Measurements from ENCODE around the gene KAZN.

The KAZN gene

DNA sequence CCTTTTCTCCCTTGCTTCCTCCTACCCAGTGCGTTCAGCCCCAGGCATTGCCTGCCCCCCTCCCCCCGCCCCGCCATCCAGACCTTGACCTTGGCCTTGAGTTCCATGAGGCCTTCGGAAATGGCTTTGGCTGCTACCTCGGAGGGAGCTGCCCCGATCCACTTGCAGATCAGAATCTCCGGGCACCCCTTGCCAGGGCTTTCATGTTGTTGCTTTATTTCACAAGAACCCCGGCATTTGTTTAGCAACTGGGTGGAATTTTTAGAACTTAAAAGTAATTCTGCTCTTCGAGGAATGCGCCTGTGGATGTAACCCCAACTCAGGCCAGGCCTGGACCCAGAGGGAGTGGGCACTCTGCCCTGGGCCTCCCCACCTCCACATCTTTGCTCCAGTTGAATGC, 401.0 kb downstream of the KAZN start:
- no peak overlapping the region for H3K27ac ChIP-seq (ENCODE audit: low read depth, low read length)
- no peaks in the 10 kb centered on the region for H3K36me3 ChIP-seq (ENCODE audit: control insufficient read depth in 1 of 2, insufficient read depth in 2 of 2, low read length in 2 of 2)

DNA sequence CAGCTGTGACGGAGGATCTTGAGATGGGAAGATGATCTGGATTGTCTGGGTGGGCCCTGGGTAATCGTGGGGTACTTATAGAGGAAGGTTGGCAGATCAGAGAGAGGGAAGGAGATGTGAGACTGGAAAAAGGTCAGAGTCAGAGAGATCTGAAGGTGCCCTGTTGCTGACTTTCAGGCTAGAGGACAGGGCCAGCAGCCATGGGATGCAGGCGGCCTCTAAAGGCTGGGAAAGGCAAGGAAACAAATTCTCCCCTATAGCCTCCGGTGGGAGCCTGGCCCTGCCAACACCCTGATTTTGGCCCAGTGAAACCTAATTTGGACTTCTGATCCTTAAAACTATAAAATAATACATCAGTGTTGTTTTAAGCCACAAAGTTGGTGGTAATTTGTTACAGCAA, 401.5 kb downstream of the KAZN start:
- no peaks in the 10 kb centered on the region for H3K4me1 ChIP-seq (ENCODE audit: control insufficient read depth in 1 of 2, insufficient read depth in 2 of 2, low read length in 2 of 2)
- H3K27ac ChIP-seq (ENCODE audit: low read depth, low read length) = no peak overlapping the region
- no peaks in the 10 kb centered on the region for H3K9me3 ChIP-seq (ENCODE audit: control insufficient read depth in 1 of 2, low read length in 2 of 2)
- H3K36me3 ChIP-seq (ENCODE audit: control insufficient read depth in 1 of 2, insufficient read depth in 2 of 2, low read length in 2 of 2) = no peaks in the 10 kb centered on the region
- no peak overlapping the region for H3K9ac ChIP-seq (ENCODE audit: low read depth in 1 of 2, low read length in 2 of 2)
- no peaks in the 10 kb centered on the region for H3K27me3 ChIP-seq (ENCODE audit: control insufficient read depth in 1 of 2, insufficient read depth in 2 of 2, low read length in 2 of 2)
- no peak overlapping the region for H3K4me3 ChIP-seq (ENCODE audit: low read depth in 1 of 2, low read length in 2 of 2)

More for the DNA sequence above, 401.0 kb downstream of the KAZN start:
- Histone ChIP-seq H3K9ac (ENCODE audit: low read depth in 1 of 2, low read length in 2 of 2) (no peak overlapping the region), H3K4me3 (ENCODE audit: low read depth in 1 of 2, low read length in 2 of 2) (no peak overlapping the region), H3K9me3 (ENCODE audit: control insufficient read depth in 1 of 2, low read length in 2 of 2) (no peaks in the 10 kb centered on the region), H3K27me3 (ENCODE audit: control insufficient read depth in 1 of 2, insufficient read depth in 2 of 2, low read length in 2 of 2) (no peaks in the 10 kb centered on the region), H3K4me1 (ENCODE audit: control insufficient read depth in 1 of 2, insufficient read depth in 2 of 2, low read length in 2 of 2) (no peaks in the 10 kb centered on the region)

GRCh38 chr1:15000671-15001070, 402.2 kb downstream of the KAZN start:
- Histone ChIP-seq H3K4me1 (ENCODE audit: control insufficient read depth in 1 of 2, insufficient read depth in 2 of 2, low read length in 2 of 2) (no peaks in the 10 kb centered on the region), H3K4me3 (ENCODE audit: low read depth in 1 of 2, low read length in 2 of 2) (no peak overlapping the region), H3K9me3 (ENCODE audit: control insufficient read depth in 1 of 2, low read length in 2 of 2) (no peaks in the 10 kb centered on the region), H3K36me3 (ENCODE audit: control insufficient read depth in 1 of 2, insufficient read depth in 2 of 2, low read length in 2 of 2) (no peaks in the 10 kb centered on the region), H3K9ac (ENCODE audit: low read depth in 1 of 2, low read length in 2 of 2) (no peak overlapping the region), H3K27me3 (ENCODE audit: control insufficient read depth in 1 of 2, insufficient read depth in 2 of 2, low read length in 2 of 2) (no peaks in the 10 kb centered on the region), H3K27ac (ENCODE audit: low read depth, low read length) (no peak overlapping the region)

- H3K9ac ChIP-seq (ENCODE audit: low read depth in 1 of 2, low read length in 2 of 2) = no peak overlapping the region
- H3K36me3 ChIP-seq (ENCODE audit: control insufficient read depth in 1 of 2, insufficient read depth in 2 of 2, low read length in 2 of 2) = no peaks in the 10 kb centered on the region
- H3K4me1 ChIP-seq (ENCODE audit: control insufficient read depth in 1 of 2, insufficient read depth in 2 of 2, low read length in 2 of 2) = no peaks in the 10 kb centered on the region
- no peaks in the 10 kb centered on the region for H3K27me3 ChIP-seq (ENCODE audit: control insufficient read depth in 1 of 2, insufficient read depth in 2 of 2, low read length in 2 of 2)
- H3K4me3 ChIP-seq (ENCODE audit: low read depth in 1 of 2, low read length in 2 of 2) = no peak overlapping the region
- H3K9me3 ChIP-seq (ENCODE audit: control insufficient read depth in 1 of 2, low read length in 2 of 2) = no peaks in the 10 kb centered on the region
- no peak overlapping the region for H3K27ac ChIP-seq (ENCODE audit: low read depth, low read length)
Measured at GRCh38 chr1:15001317-15001915, 402.9 kb downstream of the KAZN start.

DNA sequence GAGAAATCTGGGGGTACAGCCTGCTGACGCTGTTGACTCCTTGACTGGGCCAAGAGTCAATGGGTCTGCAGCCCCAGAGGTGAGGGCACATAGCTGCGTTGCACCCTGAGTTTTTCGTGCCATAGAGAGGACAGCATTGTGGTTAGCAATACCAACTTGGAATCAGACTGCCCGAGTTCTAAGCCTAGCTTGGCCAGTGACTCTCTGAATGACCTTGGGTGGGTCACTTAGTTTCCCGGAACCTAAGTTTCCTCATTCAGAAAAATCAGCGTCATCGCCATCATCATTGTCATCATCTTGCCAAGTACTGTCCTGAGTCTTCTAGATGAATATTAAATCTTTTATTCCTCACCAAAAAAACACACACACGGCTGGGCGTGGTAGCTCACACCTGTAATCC, 403.8 kb downstream of the KAZN start:
- H3K4me3 ChIP-seq (ENCODE audit: low read depth in 1 of 2, low read length in 2 of 2) = no peak overlapping the region
- no peak overlapping the region for H3K9ac ChIP-seq (ENCODE audit: low read depth in 1 of 2, low read length in 2 of 2)

GRCh38 chr1:15004396-15004795, 405.9 kb downstream of the KAZN start:
- Histone ChIP-seq H3K27me3 (ENCODE audit: control insufficient read depth in 1 of 2, insufficient read depth in 2 of 2, low read length in 2 of 2) (no peaks in the 10 kb centered on the region), H3K27ac (ENCODE audit: low read depth, low read length) (no peak overlapping the region), H3K4me3 (ENCODE audit: low read depth in 1 of 2, low read length in 2 of 2) (no peak overlapping the region), H3K9ac (ENCODE audit: low read depth in 1 of 2, low read length in 2 of 2) (no peak overlapping the region), H3K9me3 (ENCODE audit: control insufficient read depth in 1 of 2, low read length in 2 of 2) (no peaks in the 10 kb centered on the region), H3K4me1 (ENCODE audit: control insufficient read depth in 1 of 2, insufficient read depth in 2 of 2, low read length in 2 of 2) (no peaks in the 10 kb centered on the region), H3K36me3 (ENCODE audit: control insufficient read depth in 1 of 2, insufficient read depth in 2 of 2, low read length in 2 of 2) (no peaks in the 10 kb centered on the region)

More for the DNA sequence above, 403.8 kb downstream of the KAZN start:
- H3K27ac ChIP-seq (ENCODE audit: low read depth, low read length) = no peak overlapping the region
- no peaks in the 10 kb centered on the region for H3K27me3 ChIP-seq (ENCODE audit: control insufficient read depth in 1 of 2, insufficient read depth in 2 of 2, low read length in 2 of 2)
- no peaks in the 10 kb centered on the region for H3K9me3 ChIP-seq (ENCODE audit: control insufficient read depth in 1 of 2, low read length in 2 of 2)
- H3K36me3 ChIP-seq (ENCODE audit: control insufficient read depth in 1 of 2, insufficient read depth in 2 of 2, low read length in 2 of 2) = no peaks in the 10 kb centered on the region
- H3K4me1 ChIP-seq (ENCODE audit: control insufficient read depth in 1 of 2, insufficient read depth in 2 of 2, low read length in 2 of 2) = no peaks in the 10 kb centered on the region

GRCh38 chr1:15005116-15005515, 406.6 kb downstream of the KAZN start:
- H3K27me3 ChIP-seq (ENCODE audit: control insufficient read depth in 1 of 2, insufficient read depth in 2 of 2, low read length in 2 of 2) = no peaks in the 10 kb centered on the region
- no peaks in the 10 kb centered on the region for H3K36me3 ChIP-seq (ENCODE audit: control insufficient read depth in 1 of 2, insufficient read depth in 2 of 2, low read length in 2 of 2)
- H3K27ac ChIP-seq (ENCODE audit: low read depth, low read length) = no peak overlapping the region
- H3K4me1 ChIP-seq (ENCODE audit: control insufficient read depth in 1 of 2, insufficient read depth in 2 of 2, low read length in 2 of 2) = no peaks in the 10 kb centered on the region
- H3K4me3 ChIP-seq (ENCODE audit: low read depth in 1 of 2, low read length in 2 of 2) = no peak overlapping the region
- H3K9ac ChIP-seq (ENCODE audit: low read depth in 1 of 2, low read length in 2 of 2) = no peak overlapping the region
- no peaks in the 10 kb centered on the region for H3K9me3 ChIP-seq (ENCODE audit: control insufficient read depth in 1 of 2, low read length in 2 of 2)

DNA sequence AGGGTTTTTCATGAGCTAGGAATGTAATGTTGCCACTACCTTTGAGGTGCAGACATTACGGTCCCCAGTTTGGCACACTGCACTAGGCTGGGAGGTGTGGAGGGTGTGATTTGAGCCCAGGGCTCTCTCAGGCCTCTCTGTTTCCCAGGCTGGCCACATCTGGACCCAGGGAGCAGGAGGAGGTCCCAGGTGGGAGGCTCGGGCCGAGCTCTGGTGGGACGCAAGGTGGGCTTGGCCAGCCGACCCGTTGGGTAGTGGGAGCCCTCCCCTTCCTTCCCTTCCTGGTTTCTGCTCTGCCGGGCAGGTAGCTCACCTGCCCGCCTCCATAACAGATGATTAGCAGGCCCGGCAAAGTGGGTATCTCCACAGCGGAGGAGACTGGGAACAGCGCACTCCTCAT, 408.9 kb downstream of the KAZN start:
- Histone ChIP-seq H3K9ac (ENCODE audit: low read depth in 1 of 2, low read length in 2 of 2) (no peak overlapping the region), H3K4me3 (ENCODE audit: low read depth in 1 of 2, low read length in 2 of 2) (no peak overlapping the region), H3K4me1 (ENCODE audit: control insufficient read depth in 1 of 2, insufficient read depth in 2 of 2, low read length in 2 of 2) (no peaks in the 10 kb centered on the region), H3K27ac (ENCODE audit: low read depth, low read length) (no peak overlapping the region), H3K27me3 (ENCODE audit: control insufficient read depth in 1 of 2, insufficient read depth in 2 of 2, low read length in 2 of 2) (no peaks in the 10 kb centered on the region), H3K9me3 (ENCODE audit: control insufficient read depth in 1 of 2, low read length in 2 of 2) (no peaks in the 10 kb centered on the region), H3K36me3 (ENCODE audit: control insufficient read depth in 1 of 2, insufficient read depth in 2 of 2, low read length in 2 of 2) (no peaks in the 10 kb centered on the region)

DNA sequence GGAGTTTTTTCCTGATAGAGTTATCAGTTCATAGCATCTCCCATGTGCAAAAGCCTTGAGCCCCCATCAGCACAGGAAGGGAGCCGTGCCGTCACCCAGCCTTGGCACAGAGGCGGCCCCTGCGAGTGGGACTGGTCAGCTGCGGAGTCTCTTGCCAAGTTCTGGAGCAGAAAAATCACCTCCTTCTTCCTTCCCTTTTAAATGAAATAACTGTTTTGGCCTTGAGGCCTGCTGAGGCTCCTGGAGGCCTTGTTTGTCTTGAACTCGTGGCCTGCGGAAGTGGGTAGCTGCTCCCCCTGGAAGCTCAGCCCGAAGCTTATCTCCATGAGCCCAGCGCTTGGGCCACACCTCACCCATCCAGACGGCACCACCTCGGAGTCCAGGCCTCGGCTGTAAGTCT, 409.4 kb downstream of the KAZN start:
- Histone ChIP-seq H3K36me3 (ENCODE audit: control insufficient read depth in 1 of 2, insufficient read depth in 2 of 2, low read length in 2 of 2) (no peaks in the 10 kb centered on the region), H3K9me3 (ENCODE audit: control insufficient read depth in 1 of 2, low read length in 2 of 2) (no peaks in the 10 kb centered on the region), H3K4me3 (ENCODE audit: low read depth in 1 of 2, low read length in 2 of 2) (no peak overlapping the region), H3K4me1 (ENCODE audit: control insufficient read depth in 1 of 2, insufficient read depth in 2 of 2, low read length in 2 of 2) (no peaks in the 10 kb centered on the region), H3K9ac (ENCODE audit: low read depth in 1 of 2, low read length in 2 of 2) (no peak overlapping the region), H3K27me3 (ENCODE audit: control insufficient read depth in 1 of 2, insufficient read depth in 2 of 2, low read length in 2 of 2) (no peaks in the 10 kb centered on the region), H3K27ac (ENCODE audit: low read depth, low read length) (no peak overlapping the region)

DNA sequence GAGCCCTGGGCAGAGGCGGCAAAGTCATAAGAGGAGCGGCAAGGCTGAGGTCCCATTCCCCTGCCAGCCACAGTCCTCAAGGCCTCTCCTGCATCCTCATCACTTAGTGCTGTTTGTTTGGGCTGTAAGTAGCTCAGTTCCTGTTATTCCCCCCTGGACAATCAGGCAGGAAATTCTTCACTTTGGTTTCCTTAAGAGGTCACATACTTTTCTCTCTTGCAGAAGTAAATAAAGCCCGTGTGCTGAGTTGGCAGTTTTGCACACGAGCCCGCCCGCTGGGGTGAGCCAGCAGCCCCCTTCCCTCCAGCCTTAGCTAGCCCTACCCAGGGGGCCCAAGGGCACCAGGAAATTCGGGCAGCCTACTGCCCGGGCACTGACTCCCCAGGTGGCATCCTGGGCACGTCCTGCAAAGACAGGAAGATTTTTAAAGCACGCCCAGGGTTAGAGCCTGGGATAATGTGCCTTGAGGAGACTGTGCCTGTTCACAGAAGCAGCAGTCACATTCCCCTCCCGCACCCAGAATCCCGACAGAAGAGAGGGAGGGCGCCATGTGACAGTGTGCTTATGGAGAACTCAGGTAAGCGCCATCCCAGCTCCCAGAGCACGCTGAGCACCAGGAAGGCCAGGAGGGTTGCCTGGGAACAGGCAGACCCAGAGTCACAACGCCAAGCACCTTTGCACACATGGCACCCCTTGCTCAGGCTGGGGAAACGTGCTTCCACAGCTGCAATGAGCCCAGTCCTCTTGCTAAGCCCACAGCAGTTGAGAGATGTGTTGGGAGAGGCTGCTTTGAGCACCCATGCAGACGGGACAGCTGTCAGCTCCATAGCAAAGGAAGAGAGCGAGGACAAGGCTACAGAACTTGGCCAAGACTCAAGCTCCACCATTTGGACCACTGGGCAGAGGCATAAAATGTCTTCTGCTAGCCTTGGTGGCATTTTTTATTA, 410.6 kb downstream of the KAZN start:
- Histone ChIP-seq H3K27ac (ENCODE audit: low read depth, low read length) (no peak overlapping the region), H3K4me3 (ENCODE audit: low read depth in 1 of 2, low read length in 2 of 2) (no peak overlapping the region), H3K4me1 (ENCODE audit: control insufficient read depth in 1 of 2, insufficient read depth in 2 of 2, low read length in 2 of 2) (no peaks in the 10 kb centered on the region), H3K9me3 (ENCODE audit: control insufficient read depth in 1 of 2, low read length in 2 of 2) (no peaks in the 10 kb centered on the region), H3K27me3 (ENCODE audit: control insufficient read depth in 1 of 2, insufficient read depth in 2 of 2, low read length in 2 of 2) (no peaks in the 10 kb centered on the region), H3K9ac (ENCODE audit: low read depth in 1 of 2, low read length in 2 of 2) (no peak overlapping the region), H3K36me3 (ENCODE audit: control insufficient read depth in 1 of 2, insufficient read depth in 2 of 2, low read length in 2 of 2) (no peaks in the 10 kb centered on the region)
